Measurements from ENCODE around the gene GRAP2.

DNA sequence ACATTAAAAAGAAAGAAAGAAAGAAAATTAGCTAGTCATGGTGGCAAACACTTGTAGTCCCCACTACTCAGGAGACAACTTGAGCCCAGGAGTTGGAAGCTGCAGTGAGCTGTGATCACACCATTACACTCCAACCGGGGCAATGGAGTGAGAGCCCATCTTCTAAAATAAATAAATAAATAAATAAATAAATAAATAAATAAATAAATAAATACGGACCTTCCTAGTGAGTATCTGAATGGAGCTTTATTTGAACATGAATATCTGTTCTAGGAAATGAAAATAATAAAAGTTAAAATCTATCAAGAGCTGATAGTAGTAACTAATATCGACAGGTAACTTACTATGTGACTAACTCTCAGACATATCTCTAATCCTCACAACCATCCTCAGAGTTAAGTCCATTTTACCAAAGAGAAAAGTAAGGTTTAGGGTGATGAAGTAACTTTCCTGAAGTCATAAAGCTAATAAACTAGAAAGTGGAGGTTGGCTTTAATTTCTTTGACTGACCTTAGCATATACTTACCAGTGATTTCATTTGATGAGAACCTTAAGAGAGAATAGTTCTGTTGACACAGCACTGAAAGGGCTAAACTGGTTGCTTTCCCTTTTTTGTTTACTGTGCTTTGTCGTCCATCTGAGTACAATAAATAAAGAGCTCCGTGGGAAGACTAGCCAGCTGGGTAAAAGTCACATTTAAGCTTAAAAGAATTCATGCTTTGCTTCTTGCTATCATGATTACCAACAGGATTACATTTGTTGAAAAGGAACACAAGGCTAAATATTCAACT, 29.7 kb upstream of the GRAP2 start:
- TF ChIP-seq, protein P1, sequence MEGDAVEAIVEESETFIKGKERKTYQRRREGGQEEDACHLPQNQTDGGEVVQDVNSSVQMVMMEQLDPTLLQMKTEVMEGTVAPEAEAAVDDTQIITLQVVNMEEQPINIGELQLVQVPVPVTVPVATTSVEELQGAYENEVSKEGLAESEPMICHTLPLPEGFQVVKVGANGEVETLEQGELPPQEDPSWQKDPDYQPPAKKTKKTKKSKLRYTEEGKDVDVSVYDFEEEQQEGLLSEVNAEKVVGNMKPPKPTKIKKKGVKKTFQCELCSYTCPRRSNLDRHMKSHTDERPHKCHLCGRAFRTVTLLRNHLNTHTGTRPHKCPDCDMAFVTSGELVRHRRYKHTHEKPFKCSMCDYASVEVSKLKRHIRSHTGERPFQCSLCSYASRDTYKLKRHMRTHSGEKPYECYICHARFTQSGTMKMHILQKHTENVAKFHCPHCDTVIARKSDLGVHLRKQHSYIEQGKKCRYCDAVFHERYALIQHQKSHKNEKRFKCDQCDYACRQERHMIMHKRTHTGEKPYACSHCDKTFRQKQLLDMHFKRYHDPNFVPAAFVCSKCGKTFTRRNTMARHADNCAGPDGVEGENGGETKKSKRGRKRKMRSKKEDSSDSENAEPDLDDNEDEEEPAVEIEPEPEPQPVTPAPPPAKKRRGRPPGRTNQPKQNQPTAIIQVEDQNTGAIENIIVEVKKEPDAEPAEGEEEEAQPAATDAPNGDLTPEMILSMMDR (conservative IDR thresholded peaks at IDR 0.05; ENCODE audit: low read depth, low read length), result no peak
- no peak for TF ChIP-seq CHD1 (IDR thresholded peaks at IDR 0.05; ENCODE audit: low read depth, low read length)
- no peak for TF ChIP-seq POLR2A (IDR thresholded peaks at IDR 0.05; ENCODE audit: low read depth, low read length)
- TF ChIP-seq RAD21 (IDR thresholded peaks at IDR 0.05; ENCODE audit: low read length), result no peak
- no peak for TF ChIP-seq BHLHE40 (IDR thresholded peaks at IDR 0.05; ENCODE audit: low read depth, low read length)
- TF ChIP-seq RFX5 (IDR thresholded peaks at IDR 0.05; ENCODE audit: low read depth, low read length), result no peak
- TF ChIP-seq, protein P2, sequence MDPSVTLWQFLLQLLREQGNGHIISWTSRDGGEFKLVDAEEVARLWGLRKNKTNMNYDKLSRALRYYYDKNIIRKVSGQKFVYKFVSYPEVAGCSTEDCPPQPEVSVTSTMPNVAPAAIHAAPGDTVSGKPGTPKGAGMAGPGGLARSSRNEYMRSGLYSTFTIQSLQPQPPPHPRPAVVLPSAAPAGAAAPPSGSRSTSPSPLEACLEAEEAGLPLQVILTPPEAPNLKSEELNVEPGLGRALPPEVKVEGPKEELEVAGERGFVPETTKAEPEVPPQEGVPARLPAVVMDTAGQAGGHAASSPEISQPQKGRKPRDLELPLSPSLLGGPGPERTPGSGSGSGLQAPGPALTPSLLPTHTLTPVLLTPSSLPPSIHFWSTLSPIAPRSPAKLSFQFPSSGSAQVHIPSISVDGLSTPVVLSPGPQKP (IDR thresholded peaks at IDR 0.05; ENCODE audit: borderline replicate concordance, low read depth, low read length), result no peak
- no peak for TF ChIP-seq MAFK (IDR thresholded peaks at IDR 0.05; ENCODE audit: low read depth, low read length)
- TF ChIP-seq RCOR1 (IDR thresholded peaks at IDR 0.05; ENCODE audit: insufficient replicate concordance, low read length), result no peak
- TF ChIP-seq, protein P3, sequence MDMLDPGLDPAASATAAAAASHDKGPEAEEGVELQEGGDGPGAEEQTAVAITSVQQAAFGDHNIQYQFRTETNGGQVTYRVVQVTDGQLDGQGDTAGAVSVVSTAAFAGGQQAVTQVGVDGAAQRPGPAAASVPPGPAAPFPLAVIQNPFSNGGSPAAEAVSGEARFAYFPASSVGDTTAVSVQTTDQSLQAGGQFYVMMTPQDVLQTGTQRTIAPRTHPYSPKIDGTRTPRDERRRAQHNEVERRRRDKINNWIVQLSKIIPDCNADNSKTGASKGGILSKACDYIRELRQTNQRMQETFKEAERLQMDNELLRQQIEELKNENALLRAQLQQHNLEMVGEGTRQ (IDR thresholded peaks at IDR 0.05; ENCODE audit: low read depth, low read length), result no peak
- no peak for TF ChIP-seq SMC3 (IDR thresholded peaks at IDR 0.05; ENCODE audit: low read depth, low read length)
